HG02870 (cell line): ENCODE results near the gene ELANE.

ENCODE experiments used
- ATAC-seq: cut with Tn5 transposase; IDR thresholded peaks from one replicate; pipeline ENCODE4 v1.9.1; 2021; ENCODE audit warnings: mild to moderate bottlenecking, moderate library complexity; ENCODE audit not compliant: unreplicated experiment

The ELANE gene

DNA sequence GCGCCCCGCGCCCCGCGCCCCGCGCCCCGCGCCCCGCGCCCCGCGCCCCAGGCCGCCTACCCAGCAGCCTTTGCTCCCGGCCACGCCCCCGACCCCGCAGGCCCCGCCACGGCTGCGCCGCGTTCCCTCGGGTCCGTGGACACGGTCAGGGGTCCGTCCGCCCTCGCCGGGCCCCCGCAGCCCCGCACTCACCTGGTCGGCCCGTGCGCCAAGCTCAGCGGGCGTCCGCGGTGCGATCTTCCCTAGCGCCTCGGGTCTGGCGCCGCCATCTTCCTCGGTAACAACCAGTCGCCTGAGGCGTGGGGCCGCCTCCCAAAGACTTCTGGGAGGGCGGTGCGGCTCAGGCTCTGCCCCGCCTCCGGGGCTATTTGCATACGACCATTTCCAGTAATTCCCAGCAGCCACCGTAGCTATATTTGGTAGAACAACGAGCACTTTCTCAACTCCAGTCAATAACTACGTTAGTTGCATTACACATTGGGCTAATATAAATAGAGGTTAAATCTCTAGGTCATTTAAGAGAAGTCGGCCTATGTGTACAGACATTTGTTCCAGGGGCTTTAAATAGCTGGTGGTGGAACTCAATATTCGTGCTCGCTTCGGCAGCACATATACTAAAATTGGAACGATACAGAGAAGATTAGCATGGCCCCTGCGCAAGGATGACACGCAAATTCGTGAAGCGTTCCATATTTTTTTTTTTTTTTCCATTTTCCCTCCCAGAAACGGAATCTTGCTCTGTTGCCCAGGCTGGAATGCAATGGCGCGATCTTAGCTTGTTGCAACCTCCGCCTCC, 41.0 kb downstream of the ELANE start, which contains the start of the genes MED16 and RNU6-9:
TSS of gene MED16 (minus strand) at position 294 of the 796 bp plus-strand sequence. CDS start 2,056 bp downstream, outside the sequence.
TSS of gene RNU6-9 (plus strand) at position 591 of the 796 bp plus-strand sequence.
- peak; percentile 70 for ATAC-seq

GRCh38 chr19:896434-896833, 44.3 kb downstream of the ELANE start:
- no peak for ATAC-seq

DNA sequence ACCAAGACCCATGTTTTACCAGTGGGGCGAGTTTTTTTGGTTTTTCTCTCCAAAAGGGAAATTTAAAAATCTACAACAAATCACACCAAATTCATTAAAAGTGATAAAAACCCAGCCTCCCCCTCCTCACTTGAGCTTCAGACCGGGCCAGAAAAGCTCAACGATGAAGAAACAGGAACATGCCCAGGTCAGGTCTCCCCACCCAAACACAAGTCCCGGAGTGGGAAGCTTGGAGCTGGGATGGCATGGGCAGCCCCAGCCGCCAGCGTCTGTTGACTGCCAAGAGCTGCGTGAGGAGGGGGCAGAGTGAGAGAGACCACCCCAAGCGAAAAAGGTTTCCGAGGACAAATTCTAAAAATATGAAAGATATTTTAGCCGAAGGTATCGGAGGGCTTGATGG, 44.9 kb downstream of the ELANE start:
- ATAC-seq = no peak

GRCh38 chr19:897442-898039, 45.4 kb downstream of the ELANE start:
- ATAC-seq = no peak

DNA sequence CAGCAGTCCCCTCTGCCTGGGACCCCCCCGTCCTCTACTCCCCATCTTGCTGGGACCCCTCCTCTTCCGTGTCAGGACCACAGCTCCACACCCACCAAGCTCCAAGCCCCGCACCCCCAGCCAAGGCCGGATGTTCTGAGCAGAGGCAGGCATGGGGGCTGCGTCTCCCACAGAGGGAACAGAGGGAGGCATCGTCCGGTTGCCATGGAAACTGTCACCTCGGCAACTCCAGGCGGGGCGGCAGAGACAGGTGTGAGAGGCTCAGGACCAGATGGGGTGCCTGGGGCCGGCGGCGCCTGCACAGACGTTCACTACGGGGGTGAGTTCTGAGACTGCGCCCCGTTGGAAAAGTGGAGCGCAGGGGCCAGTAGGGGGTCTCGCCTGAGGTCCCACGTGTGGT, 46.6 kb downstream of the ELANE start:
- no peak for ATAC-seq

GRCh38 chr19:899336-900042, 47.4 kb downstream of the ELANE start:
- ATAC-seq = no peak

DNA sequence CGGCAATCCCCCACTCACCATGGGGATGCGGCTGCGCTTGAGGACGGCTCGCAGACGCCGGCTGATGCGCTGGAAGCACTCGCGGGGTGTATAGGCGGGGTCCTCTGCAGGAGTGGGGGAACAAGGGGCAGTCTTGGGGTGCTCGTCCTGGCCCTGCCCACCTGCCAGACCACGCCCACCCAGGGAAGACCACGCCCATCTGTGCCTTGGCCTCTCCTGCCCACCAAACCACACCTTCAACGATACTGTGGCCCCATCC, 47.9 kb downstream of the ELANE start:
- no peak for ATAC-seq

GRCh38 chr19:900302-901111, 48.4 kb downstream of the ELANE start:
- ATAC-seq = no peak

- no peak for ATAC-seq
Measured at GRCh38 chr19:901216-902092, 49.4 kb downstream of the ELANE start.

DNA sequence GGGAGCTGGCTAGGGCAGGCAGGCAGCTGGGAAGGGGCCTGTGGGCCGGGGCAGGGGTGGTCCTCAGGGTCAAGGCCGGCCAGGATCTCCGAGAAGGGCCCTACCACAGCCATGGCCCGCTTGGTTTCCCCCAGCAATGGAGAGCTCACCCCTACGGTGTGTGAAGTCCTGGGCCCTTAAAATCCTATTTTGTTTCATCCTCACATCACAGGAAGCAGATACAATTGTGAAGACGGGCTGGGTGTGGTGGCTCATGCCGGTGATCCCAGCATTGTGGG, 49.9 kb downstream of the ELANE start:
- ATAC-seq = no peak

- ATAC-seq = no peak
Measured at GRCh38 chr19:902446-903226, 50.5 kb downstream of the ELANE start.

DNA sequence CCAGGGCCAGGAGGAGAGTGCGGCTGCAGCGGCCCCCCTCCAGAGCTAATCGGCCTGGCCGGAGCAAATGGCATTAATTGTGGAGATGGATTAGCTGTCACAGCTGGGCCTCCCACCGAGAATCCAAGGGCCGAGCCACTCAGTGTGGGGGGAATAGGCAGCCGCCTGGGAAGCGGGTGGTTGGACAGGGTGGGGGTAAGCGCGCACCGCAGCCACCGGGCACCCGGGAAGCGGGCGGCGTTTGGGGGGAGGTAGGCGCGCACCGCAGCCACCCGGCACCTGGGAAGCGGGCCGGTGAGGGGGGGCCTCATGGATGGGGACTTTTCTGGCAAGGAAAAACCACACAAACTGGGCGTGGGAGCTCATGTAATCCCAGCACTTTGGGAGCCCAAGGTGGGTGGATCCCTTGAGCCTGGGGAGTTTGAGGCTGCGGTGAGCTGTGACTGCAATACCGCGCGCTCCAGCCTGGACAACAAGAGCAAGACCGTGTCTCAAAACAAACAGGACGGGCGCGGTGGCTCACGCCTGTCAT, 51.2 kb downstream of the ELANE start:
- no peak for ATAC-seq

- ATAC-seq = no peak
Measured at GRCh38 chr19:904545-904944, 52.4 kb downstream of the ELANE start.
